Body of pancreas (tissue), 4 donors: ENCODE results near the gene TBC1D9B.

Experiments used
- POLR2A ChIP-seq, 3 donors: fragments of 450-650 bp; IDR thresholded peaks; one replicate each; pipeline ENCODE4 v1.6.1; 2016; ENCODE audit warnings: antibody characterized with exemption in 3 of 3, mild to moderate bottlenecking in 2 of 3
- TF ChIP-seq, protein P1 (sequence below), 7 experiments: fragments of 450-650 bp in 4 of 7; fragments of 200-600 bp in 3 of 7; sonication (generic) in 3 of 7; IDR thresholded peaks; one replicate each; pipeline ENCODE4 v1.5.1; 2016 to 2019; ENCODE audit warnings: antibody characterized with exemption in 7 of 7

DNA sequence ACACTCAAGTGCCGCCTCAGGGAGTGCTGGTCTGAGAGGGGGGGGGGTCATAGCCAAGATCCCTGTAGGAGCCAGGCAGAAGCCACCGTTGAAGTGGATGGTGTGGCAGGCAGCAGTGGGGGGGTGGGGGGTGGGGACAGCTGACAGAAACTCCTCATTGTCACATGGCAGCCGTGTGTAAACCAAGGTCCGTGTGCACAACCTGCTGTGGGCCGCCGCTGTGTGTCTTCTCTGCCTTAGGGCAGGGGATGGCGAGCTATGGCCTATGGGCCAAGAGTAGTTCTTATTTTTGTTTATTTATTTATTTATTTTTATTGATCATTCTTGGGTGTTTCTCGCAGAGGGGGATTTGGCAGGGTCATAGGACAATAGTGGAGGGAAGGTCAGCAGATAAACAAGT lies 73.6 kb downstream of the TBC1D9B start:
- TF ChIP-seq, protein P1, sequence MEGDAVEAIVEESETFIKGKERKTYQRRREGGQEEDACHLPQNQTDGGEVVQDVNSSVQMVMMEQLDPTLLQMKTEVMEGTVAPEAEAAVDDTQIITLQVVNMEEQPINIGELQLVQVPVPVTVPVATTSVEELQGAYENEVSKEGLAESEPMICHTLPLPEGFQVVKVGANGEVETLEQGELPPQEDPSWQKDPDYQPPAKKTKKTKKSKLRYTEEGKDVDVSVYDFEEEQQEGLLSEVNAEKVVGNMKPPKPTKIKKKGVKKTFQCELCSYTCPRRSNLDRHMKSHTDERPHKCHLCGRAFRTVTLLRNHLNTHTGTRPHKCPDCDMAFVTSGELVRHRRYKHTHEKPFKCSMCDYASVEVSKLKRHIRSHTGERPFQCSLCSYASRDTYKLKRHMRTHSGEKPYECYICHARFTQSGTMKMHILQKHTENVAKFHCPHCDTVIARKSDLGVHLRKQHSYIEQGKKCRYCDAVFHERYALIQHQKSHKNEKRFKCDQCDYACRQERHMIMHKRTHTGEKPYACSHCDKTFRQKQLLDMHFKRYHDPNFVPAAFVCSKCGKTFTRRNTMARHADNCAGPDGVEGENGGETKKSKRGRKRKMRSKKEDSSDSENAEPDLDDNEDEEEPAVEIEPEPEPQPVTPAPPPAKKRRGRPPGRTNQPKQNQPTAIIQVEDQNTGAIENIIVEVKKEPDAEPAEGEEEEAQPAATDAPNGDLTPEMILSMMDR (IDR thresholded peaks at IDR 0.05) = no peak
- TF ChIP-seq POLR2A (IDR thresholded peaks at IDR 0.05) = no peak
